H1 (cell line): ENCODE results near the gene CMTM5. TPM values are rescaled to one million over a fixed set of nuclear protein-coding genes. Genes with fewer than 3 reads are reported as not detected.

Experiments
- ATF3 ChIP-seq: IDR thresholded peaks from 2 replicates; pipeline ENCODE4 v1.6.1; 2011; ENCODE audit warnings: low read depth, mild to moderate bottlenecking, low read length; ENCODE audit not compliant: insufficient read depth
- CREB1 ChIP-seq: IDR thresholded peaks from 2 replicates; pipeline ENCODE4 v1.6.1; 2012; ENCODE audit warnings: inconsistent platforms
- polyA plus RNA-seq, 7 experiments: library from polyadenylated mRNA; depleted of rRNA in 3 of 7; stranded (reverse) in 5 of 7; unstranded in 2 of 7; fragments of >200 nt in 5 of 7; fragments of 200-250 nt in 2 of 7; gene quantifications; 1 replicate in 5 of 7; 2 replicates in 1 of 7; 4 replicates in 1 of 7; pipeline versions ENCODE4 v1.2.1 to v1.2.3, GENCODE V29; 2011 to 2013; ENCODE audit warnings: missing spikeins in 2 of 7, mixed read lengths in 2 of 7
- total RNA-seq: library from RNA; stranded (reverse); fragmentation: NEBNext Ultra II Directional; extraction: Animal tissue kit (Norgen Biotek cat#: 25700); gene quantifications from 2 replicates; pipeline ENCODE4 v1.2.1, GENCODE V29; 2021

The CMTM5 gene
- total and polyA plus RNA-seq, 2 of the 8 experiments (the other 6 are each of a cell fraction or from before 2014, with no cell fraction given) = 2.1 TPM; not detected in 1

- TF ChIP-seq CREB1 = no peak
- TF ChIP-seq ATF3 = no peak
These were observed 18.2 kb upstream of the CMTM5 start (continued) for GRCh38 chr14:23358553-23359166.
